HepG2 (cell line): ENCODE data around the gene ZNF345. TPM values are rescaled to one million over a fixed set of nuclear protein-coding genes. Genes with fewer than 3 reads are reported as not detected.
A peak's percentile ranks its signal among the peaks of the same experiment; 100 is the strongest.

Experiments
- ARNT2 ChIP-seq: sonication (generic); formaldehyde crosslinking; IDR thresholded peaks from 2 replicates; pipeline ENCODE4 v1.8.0; 2022; ENCODE audit warnings: mild to moderate bottlenecking, low read depth, missing genetic modification reagents, moderate library complexity
- CBX2 ChIP-seq, 2 experiments: fragments of 200-600 bp in 1 of 2; sonication (generic); formaldehyde crosslinking in 1 of 2; IDR thresholded peaks; 2 replicates each; pipeline versions ENCODE4 v1.7.0 to v1.8.1; 2018 to 2022; ENCODE audit warnings: low read depth in 2 of 2, low read length in 1 of 2, mild to moderate bottlenecking in 1 of 2, missing genetic modification reagents in 1 of 2
- CC2D1A ChIP-seq: sonication (generic); formaldehyde crosslinking; IDR thresholded peaks from 2 replicates; pipeline ENCODE4 v1.8.1; 2023; ENCODE audit warnings: mild to moderate bottlenecking, missing genetic modification reagents
- EP300 ChIP-seq, 3 experiments: sonication (generic) in 1 of 3; formaldehyde crosslinking in 1 of 3; IDR thresholded peaks; 2 replicates each; pipeline versions ENCODE4 v1.5.1 to v1.6.1; 2011 to 2020; ENCODE audit warnings: low read depth in 2 of 3, low read length in 2 of 3, borderline replicate concordance in 1 of 3, improper control_type of control experiment in 1 of 3, mild to moderate bottlenecking in 1 of 3, missing genetic modification reagents in 1 of 3, moderate library complexity in 1 of 3
- GABPB1 ChIP-seq: IDR thresholded peaks from 2 replicates; pipeline ENCODE4 v1.6.1; 2016; ENCODE audit warnings: mild to moderate bottlenecking, missing genetic modification reagents, moderate library complexity, missing compliant biosample characterization
- HCFC1 ChIP-seq: fragments of 150-350 bp; IDR thresholded peaks from 2 replicates; pipeline ENCODE4 v1.6.1; 2014; ENCODE audit warnings: low read depth, low read length
- IKZF4 ChIP-seq: sonication (generic); formaldehyde crosslinking; IDR thresholded peaks from 2 replicates; pipeline ENCODE4 v1.5.1; 2020; ENCODE audit warnings: borderline replicate concordance, mild to moderate bottlenecking, low read depth, missing genetic modification reagents; ENCODE audit errors: not compliant biosample characterization
- KDM5B ChIP-seq: sonication (generic); formaldehyde crosslinking; IDR thresholded peaks from 2 replicates; pipeline ENCODE4 v1.4.0; 2020; ENCODE audit warnings: missing genetic modification reagents, mild to moderate bottlenecking, borderline replicate concordance
- LBX2 ChIP-seq: sonication (generic); formaldehyde crosslinking; IDR thresholded peaks from 2 replicates; pipeline ENCODE4 v1.5.0; 2020; ENCODE audit warnings: missing genetic modification reagents, mild to moderate bottlenecking, borderline replicate concordance
- MEIS1 ChIP-seq: sonication (generic); formaldehyde crosslinking; IDR thresholded peaks from 2 replicates; pipeline ENCODE4 v1.9.0; 2021; ENCODE audit warnings: mild to moderate bottlenecking, missing genetic modification reagents, moderate library complexity, borderline replicate concordance
- PHF8 ChIP-seq: sonication (generic); formaldehyde crosslinking; IDR thresholded peaks from 2 replicates; pipeline ENCODE4 v1.5.0; 2020; ENCODE audit warnings: missing genetic modification reagents
- RFX3 ChIP-seq: IDR thresholded peaks from 2 replicates; pipeline ENCODE4 v1.6.1; 2016; ENCODE audit warnings: missing biosample characterization, missing genetic modification reagents
- SALL1 ChIP-seq: sonication (generic); formaldehyde crosslinking; IDR thresholded peaks from 2 replicates; pipeline ENCODE4 v1.8.0; 2022; ENCODE audit warnings: mild to moderate bottlenecking, missing genetic modification reagents
- TP53 ChIP-seq: sonication (generic); formaldehyde crosslinking; conservative IDR thresholded peaks from 2 replicates; pipeline ENCODE4 v1.4.0; 2020; ENCODE audit warnings: missing genetic modification reagents
- ZFX ChIP-seq: sonication (generic); formaldehyde crosslinking; IDR thresholded peaks from 2 replicates; pipeline ENCODE4 v1.4.0; 2020; ENCODE audit warnings: mild to moderate bottlenecking, low read depth, missing genetic modification reagents, moderate library complexity
- ZMYM4 ChIP-seq: sonication (generic); formaldehyde crosslinking; IDR thresholded peaks from 2 replicates; pipeline ENCODE4 v1.8.1; 2023; ENCODE audit warnings: mild to moderate bottlenecking, missing genetic modification reagents
- ZNF333 ChIP-seq: sonication (generic); formaldehyde crosslinking; IDR thresholded peaks from 2 replicates; pipeline ENCODE4 v1.4.0; 2020; ENCODE audit warnings: mild to moderate bottlenecking, missing genetic modification reagents, borderline replicate concordance
- ZNF670 ChIP-seq: sonication (generic); formaldehyde crosslinking; IDR thresholded peaks from 2 replicates; pipeline ENCODE4 v1.8.0; 2022; ENCODE audit warnings: mild to moderate bottlenecking, missing genetic modification reagents, borderline replicate concordance
- ZNF710 ChIP-seq: sonication (generic); formaldehyde crosslinking; IDR thresholded peaks from 2 replicates; pipeline ENCODE4 v1.5.0; 2020; ENCODE audit warnings: mild to moderate bottlenecking, missing genetic modification reagents, borderline replicate concordance
- polyA plus RNA-seq, 8 experiments: library from polyadenylated mRNA; depleted of rRNA in 3 of 8; stranded (reverse) in 7 of 8; unstranded in 1 of 8; fragments of >200 nt; fragmentation: Illumina TruSeq in 4 of 8; extraction: Trizol in 4 of 8; gene quantifications; 2 replicates each; pipeline versions ENCODE4 v1.2.1 to v1.2.3, GENCODE V29; 2011 to 2016; ENCODE audit warnings: low read depth in 4 of 8, missing spikeins in 1 of 8, mixed read lengths in 1 of 8; ENCODE audit not compliant: insufficient read depth in 1 of 8
- total RNA-seq, 5 experiments: library from RNA; depleted of rRNA; stranded (reverse); fragments of >200 nt; fragmentation: Illumina TruSeq; extraction: Trizol; gene quantifications; 2 replicates each; pipeline ENCODE4 v1.2.3, GENCODE V29; 2016; ENCODE audit warnings: low read depth in 1 of 5
- TF ChIP-seq, protein P1 (sequence below): sonication (generic); formaldehyde crosslinking; IDR thresholded peaks from 2 replicates; pipeline ENCODE4 v1.4.0; 2020; ENCODE audit warnings: mild to moderate bottlenecking, missing genetic modification reagents

Gene ZNF345
- total and polyA plus RNA-seq, 2 of the 13 experiments (the other 11 are each of a cell fraction or from before 2014, with no cell fraction given): 2.6 to 2.9 TPM

GRCh38 chr19:36850559-36851442, at the start of gene ZNF345 (continued):
- TF ChIP-seq MEIS1 (CRISPR knock-in tag) (peak; percentile 77; the same call in 1 of the 2 replicates), HCFC1 (peak; percentile 92), ZNF710 (CRISPR knock-in tag) (0 out of 2 replicates have a peak, but pooled peaks have one; percentile 11), IKZF4 (CRISPR knock-in tag) (peak; percentile 59), ZNF670 (CRISPR knock-in tag) (0 out of 2 replicates have a peak, but pooled peaks have one; percentile 46), ZMYM4 (CRISPR knock-in tag) (peak; percentile 52), SALL1 (peak; percentile 39; the same call in 1 of the 2 replicates), GABPB1 (peak; percentile 49; the same call in 1 of the 2 replicates), CC2D1A (CRISPR knock-in tag) (no peak), RFX3 (no peak), ARNT2 (peak; percentile 71; the same call in 1 of the 2 replicates), KDM5B (CRISPR knock-in tag) (peak; percentile 0; the same call in 1 of the 2 replicates), PHF8 (CRISPR knock-in tag) (peak; percentile 39), EP300 (IDR thresholded peaks at IDR 0.05; ENCODE audit: low read depth in 2 of 2, low read length in 2 of 2) (no peak), EP300 (CRISPR knock-in tag; IDR thresholded peaks at IDR 0.05; ENCODE audit: borderline replicate concordance) (no peak), CBX2 (IDR thresholded peaks at IDR 0.05; ENCODE audit: low read depth, low read length) (no peak), CBX2 (CRISPR knock-in tag; IDR thresholded peaks at IDR 0.05; ENCODE audit: low read depth) (peak; percentile 44; the same call in 1 of the 2 replicates), TP53 (CRISPR knock-in tag) (no peak), LBX2 (CRISPR knock-in tag) (no peak; the same call in 1 of the 2 replicates), ZNF333 (CRISPR knock-in tag) (no peak), ZFX (CRISPR knock-in tag) (peak; percentile 79)
- TF ChIP-seq, protein P1, sequence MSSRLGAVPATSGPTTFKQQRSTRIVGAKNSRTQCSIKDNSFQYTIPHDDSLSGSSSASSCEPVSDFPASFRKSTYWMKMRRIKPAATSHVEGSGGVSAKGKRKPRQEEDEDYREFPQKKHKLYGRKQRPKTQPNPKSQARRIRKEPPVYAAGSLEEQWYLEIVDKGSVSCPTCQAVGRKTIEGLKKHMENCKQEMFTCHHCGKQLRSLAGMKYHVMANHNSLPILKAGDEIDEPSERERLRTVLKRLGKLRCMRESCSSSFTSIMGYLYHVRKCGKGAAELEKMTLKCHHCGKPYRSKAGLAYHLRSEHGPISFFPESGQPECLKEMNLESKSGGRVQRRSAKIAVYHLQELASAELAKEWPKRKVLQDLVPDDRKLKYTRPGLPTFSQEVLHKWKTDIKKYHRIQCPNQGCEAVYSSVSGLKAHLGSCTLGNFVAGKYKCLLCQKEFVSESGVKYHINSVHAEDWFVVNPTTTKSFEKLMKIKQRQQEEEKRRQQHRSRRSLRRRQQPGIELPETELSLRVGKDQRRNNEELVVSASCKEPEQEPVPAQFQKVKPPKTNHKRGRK (CRISPR knock-in tag): no peak
